CD8-positive, alpha-beta memory T cell (primary cell): Measurements from ENCODE around the gene DCUN1D5. TPM values are rescaled to one million over a fixed set of nuclear protein-coding genes. Genes with fewer than 3 reads are reported as not detected.
"Not testable (repeated sequence)": the region's sequence is repeated elsewhere in the genome, so short reads cannot be mapped to it uniquely, and the experiment has no call there.

ENCODE experiments used
- CTCF ChIA-PET: fragments of 350-600 bp; sonication (Branson Sonifier 250); formaldehyde crosslinking; loops from one replicate; lab custom pipeline; 2021; ENCODE audit warnings: antibody characterized with exemption; lab: Charles Lee
- POLR2A ChIA-PET: fragments of 350-600 bp; sonication (Branson Sonifier 250); formaldehyde crosslinking; loops from one replicate; lab custom pipeline; 2021; ENCODE audit warnings: antibody characterized with exemption; lab: Charles Lee
- DNase-seq, 5 donors: peaks; one replicate each; pipeline versions ENCODE4 v3.0.0 to v3.0.0-alpha.2; 2020 to 2022; ENCODE audit warnings: mixed read lengths in 1 of 5
- H3K27ac ChIP-seq: one replicate; pipeline ENCODE4 v1.7.0; 2013; ENCODE audit warnings: low read depth, mild to moderate bottlenecking, low read length, moderate library complexity
- H3K27me3 ChIP-seq: 2 replicates; pipeline ENCODE4 v1.7.0; 2013; ENCODE audit warnings: low read length, mild to moderate bottlenecking; ENCODE audit not compliant: insufficient read depth, poor library complexity, severe bottlenecking
- H3K36me3 ChIP-seq: 2 replicates; pipeline ENCODE4 v1.7.0; 2013; ENCODE audit warnings: mild to moderate bottlenecking, low read length, moderate library complexity; ENCODE audit not compliant: insufficient read depth
- H3K4me1 ChIP-seq: 2 replicates; pipeline ENCODE4 v1.7.0; 2013; ENCODE audit warnings: mild to moderate bottlenecking, low read length, moderate library complexity; ENCODE audit not compliant: insufficient read depth
- H3K4me3 ChIP-seq: 2 replicates; pipeline ENCODE4 v1.7.0; 2013; ENCODE audit warnings: mild to moderate bottlenecking, low read length
- H3K9me3 ChIP-seq: 2 replicates; pipeline ENCODE4 v1.7.0; 2013; ENCODE audit warnings: mild to moderate bottlenecking, low read length
- H3K27ac Mint-ChIP-seq, 8 donors: one replicate each; pipeline ENCODE4 v1.8.0; 2020 to 2021; ENCODE audit warnings: mixed read lengths in 8 of 8, mild to moderate bottlenecking in 6 of 8, inconsistent platforms in 3 of 8, moderate library complexity in 3 of 8
- H3K27me3 Mint-ChIP-seq, 2 donors: one replicate each; pipeline ENCODE4 v1.8.0; 2020 to 2021; ENCODE audit warnings: mixed read lengths in 2 of 2, mild to moderate bottlenecking in 1 of 2, moderate library complexity in 1 of 2
- H3K36me3 Mint-ChIP-seq, 3 donors: one replicate each; pipeline ENCODE4 v1.8.0; 2020 to 2021; ENCODE audit warnings: mixed read lengths in 3 of 3, inconsistent platforms in 1 of 3, mild to moderate bottlenecking in 1 of 3
- H3K4me1 Mint-ChIP-seq, 3 donors: one replicate each; pipeline ENCODE4 v1.8.0; 2020 to 2021; ENCODE audit warnings: mixed read lengths in 3 of 3, inconsistent platforms in 1 of 3, mild to moderate bottlenecking in 1 of 3
- H3K4me3 Mint-ChIP-seq, 7 donors: one replicate each; pipeline ENCODE4 v1.8.0; 2020 to 2021; ENCODE audit warnings: mixed read lengths in 7 of 7, mild to moderate bottlenecking in 6 of 7, moderate library complexity in 4 of 7, inconsistent platforms in 2 of 7
- H3K9me3 Mint-ChIP-seq, 5 donors: one replicate each; pipeline ENCODE4 v1.8.0; 2020 to 2022; ENCODE audit warnings: mixed read lengths in 5 of 5, mild to moderate bottlenecking in 3 of 5, moderate library complexity in 2 of 5, inconsistent platforms in 1 of 5
- polyA plus RNA-seq: library from polyadenylated mRNA; unstranded; fragments of 300-500 nt; fragmentation: Illumina TruSeq; gene quantifications from one replicate; pipeline ENCODE4 v1.2.3, GENCODE V29; 2021
- total RNA-seq, 2 experiments: library from RNA; stranded (reverse); gene quantifications; one replicate each; pipeline ENCODE4 v1.2.3, GENCODE V29; 2021

The DCUN1D5 gene
- total and polyA plus RNA-seq, 3 experiments from 2014 or later: 27.6 to 84.8 (median 84.2) TPM

- H3K36me3 ChIP-seq: no peaks in the 10 kb centered on the region
- ChIA-PET CTCF (interaction anchor here (0.7 to 1.8 kb wide), 5 partner anchors 8 to 73 kb away, joined by 3 to 6 read pairs (median 4); partner anchors contain the start of gene DYNC2H1), POLR2A (no interaction called here)
- no peak overlapping the region for H3K27ac ChIP-seq
- no peaks in the 10 kb centered on the region for H3K27me3 Mint-ChIP-seq
- peak; percentile 3 to 55 (median 40) for DNase-seq
- H3K27me3 ChIP-seq: no peaks in the 10 kb centered on the region
- no peaks in the 10 kb centered on the region for H3K4me1 ChIP-seq
- H3K4me3 ChIP-seq: no peak overlapping the region
- H3K36me3 Mint-ChIP-seq: no peaks in the 10 kb centered on the region
- H3K9me3 Mint-ChIP-seq: no peaks in the 10 kb centered on the region
- H3K9me3 ChIP-seq: no peaks in the 10 kb centered on the region
- peak overlapping the region in 6 of 8 donors; percentile 8 to 67 (median 48) for H3K27ac Mint-ChIP-seq
- peaks cover 5 to 7% (median 6%) of the 10 kb centered on the region in 3 donors for H3K4me1 Mint-ChIP-seq
- peak overlapping the region in 2 of 7 donors; percentile 6 to 22 for H3K4me3 Mint-ChIP-seq
These were observed 56.0 kb downstream of the DCUN1D5 start for GRCh38 chr11:103035791-103036434.

GRCh38 chr11:103035216-103035615, 56.7 kb downstream of the DCUN1D5 start:
- no peak overlapping the region for H3K27ac ChIP-seq
- H3K9me3 ChIP-seq: no peaks in the 10 kb centered on the region
- no peaks in the 10 kb centered on the region for H3K36me3 Mint-ChIP-seq
- no peaks in the 10 kb centered on the region for H3K36me3 ChIP-seq
- no peak overlapping the region for H3K4me3 ChIP-seq
- H3K27me3 Mint-ChIP-seq: no peaks in the 10 kb centered on the region
- DNase-seq: no peak
- POLR2A ChIA-PET: no interaction called here
- CTCF ChIA-PET: interaction anchor here (1.8 kb wide), 1 partner anchor 74 kb away, joined by 6 read pairs; the partner anchor contains the start of gene DYNC2H1
- no peaks in the 10 kb centered on the region for H3K27me3 ChIP-seq
- H3K4me3 Mint-ChIP-seq: no peak overlapping the region
- H3K4me1 Mint-ChIP-seq: peaks cover 5 to 7% (median 6%) of the 10 kb centered on the region in 3 donors
- no peaks in the 10 kb centered on the region for H3K9me3 Mint-ChIP-seq
- H3K27ac Mint-ChIP-seq: no peak overlapping the region
- no peaks in the 10 kb centered on the region for H3K4me1 ChIP-seq

- Mint-ChIP-seq H3K36me3 (peaks cover 0 to 2% (median 0%) of the 10 kb centered on the region in 3 donors), H3K4me3 (no peak overlapping the region), H3K27me3 (peaks cover 0 to 6% of the 10 kb centered on the region in 2 donors), H3K27ac (peak overlapping the region in 1 of 8 donors; percentile 26), H3K4me1 (peaks cover 5 to 7% (median 6%) of the 10 kb centered on the region in 3 donors), H3K9me3 (no peaks in the 10 kb centered on the region)
- CTCF ChIA-PET: no interaction called here
- H3K4me1 ChIP-seq: no peaks in the 10 kb centered on the region
- DNase-seq: no peak
- no peak overlapping the region for H3K4me3 ChIP-seq
- no peaks in the 10 kb centered on the region for H3K36me3 ChIP-seq
- POLR2A ChIA-PET: no interaction called here
- H3K9me3 ChIP-seq: no peaks in the 10 kb centered on the region
- H3K27me3 ChIP-seq: no peaks in the 10 kb centered on the region
- no peak overlapping the region for H3K27ac ChIP-seq
These were observed 60.1 kb downstream of the DCUN1D5 start for GRCh38 chr11:103031834-103032233.

GRCh38 chr11:103029401-103029800, 62.6 kb downstream of the DCUN1D5 start:
- Histone ChIP-seq H3K4me3 (no peak overlapping the region), H3K36me3 (no peaks in the 10 kb centered on the region), H3K27ac (no peak overlapping the region), H3K4me1 (no peaks in the 10 kb centered on the region), H3K9me3 (no peaks in the 10 kb centered on the region), H3K27me3 (no peaks in the 10 kb centered on the region)
- no peaks in the 10 kb centered on the region for H3K9me3 Mint-ChIP-seq
- peaks cover 0 to 6% of the 10 kb centered on the region in 2 donors for H3K27me3 Mint-ChIP-seq
- DNase-seq: no peak
- peaks cover 0 to 2% (median 0%) of the 10 kb centered on the region in 3 donors for H3K36me3 Mint-ChIP-seq
- ChIA-PET POLR2A (no interaction called here), CTCF (no interaction called here)
- H3K27ac Mint-ChIP-seq: no peak overlapping the region
- no peak overlapping the region for H3K4me3 Mint-ChIP-seq
- H3K4me1 Mint-ChIP-seq: no peaks in the 10 kb centered on the region

GRCh38 chr11:103028304-103029020, 63.5 kb downstream of the DCUN1D5 start:
- H3K27me3 ChIP-seq, H3K36me3 ChIP-seq, H3K9me3 Mint-ChIP-seq, H3K27ac ChIP-seq, H3K4me1 Mint-ChIP-seq, H3K4me3 ChIP-seq, DNase-seq, H3K36me3 Mint-ChIP-seq, H3K27me3 Mint-ChIP-seq, H3K9me3 ChIP-seq, H3K27ac Mint-ChIP-seq, POLR2A ChIA-PET, H3K4me1 ChIP-seq, CTCF ChIA-PET, H3K4me3 Mint-ChIP-seq: not testable (repeated sequence)

- ChIA-PET CTCF (no interaction called here), POLR2A (no interaction called here)
- H3K27me3 Mint-ChIP-seq: peaks cover 6% of the 10 kb centered on the region in 2 donors
- H3K27ac ChIP-seq: no peak overlapping the region
- peaks cover 0 to 2% (median 0%) of the 10 kb centered on the region in 5 donors for H3K9me3 Mint-ChIP-seq
- H3K4me1 Mint-ChIP-seq: no peaks in the 10 kb centered on the region
- H3K36me3 ChIP-seq: no peaks in the 10 kb centered on the region
- H3K27ac Mint-ChIP-seq: no peak overlapping the region
- H3K9me3 ChIP-seq: no peaks in the 10 kb centered on the region
- no peak overlapping the region for H3K4me3 ChIP-seq
- H3K27me3 ChIP-seq: no peaks in the 10 kb centered on the region
- no peak for DNase-seq
- H3K4me1 ChIP-seq: no peaks in the 10 kb centered on the region
- no peak overlapping the region for H3K4me3 Mint-ChIP-seq
- H3K36me3 Mint-ChIP-seq: no peaks in the 10 kb centered on the region
These were observed 67.9 kb downstream of the DCUN1D5 start for GRCh38 chr11:103024086-103024485.

- Mint-ChIP-seq H3K27ac (no peak overlapping the region), H3K4me3 (no peak overlapping the region), H3K4me1 (no peaks in the 10 kb centered on the region), H3K27me3 (peaks cover 8 to 28% of the 10 kb centered on the region in 2 donors), H3K36me3 (no peaks in the 10 kb centered on the region), H3K9me3 (peaks cover 0 to 6% (median 2%) of the 10 kb centered on the region in 5 donors)
- no peaks in the 10 kb centered on the region for H3K4me1 ChIP-seq
- no peaks in the 10 kb centered on the region for H3K9me3 ChIP-seq
- DNase-seq: no peak
- no peaks in the 10 kb centered on the region for H3K36me3 ChIP-seq
- H3K27me3 ChIP-seq: peaks cover 3% of the 10 kb centered on the region
- POLR2A ChIA-PET: no interaction called here
- no peak overlapping the region for H3K27ac ChIP-seq
- CTCF ChIA-PET: no interaction called here
- no peak overlapping the region for H3K4me3 ChIP-seq
These were observed 75.9 kb downstream of the DCUN1D5 start for GRCh38 chr11:103016031-103016430.

- no peak overlapping the region for H3K4me3 ChIP-seq
These were observed 78.5 kb downstream of the DCUN1D5 start for GRCh38 chr11:103013421-103013820.

More at GRCh38 chr11:103013421-103013820, 78.5 kb downstream of the DCUN1D5 start:
- Mint-ChIP-seq H3K4me3 (no peak overlapping the region), H3K36me3 (no peaks in the 10 kb centered on the region), H3K27ac (no peak overlapping the region), H3K9me3 (peaks cover 6 to 23% (median 12%) of the 10 kb centered on the region in 5 donors), H3K27me3 (peaks cover 4 to 29% of the 10 kb centered on the region in 2 donors), H3K4me1 (no peaks in the 10 kb centered on the region)
- H3K9me3 ChIP-seq: no peaks in the 10 kb centered on the region
- POLR2A ChIA-PET: no interaction called here
- no peak overlapping the region for H3K27ac ChIP-seq
- CTCF ChIA-PET: no interaction called here
- no peaks in the 10 kb centered on the region for H3K36me3 ChIP-seq
- no peak for DNase-seq
- peaks cover 3% of the 10 kb centered on the region for H3K27me3 ChIP-seq
- no peaks in the 10 kb centered on the region for H3K4me1 ChIP-seq
